HG03457 (cell line): ENCODE data around the gene LASP1.

Experiments used
- ATAC-seq: cut with Tn5 transposase; IDR thresholded peaks from one replicate; pipeline ENCODE4 v1.9.1; 2021; ENCODE audit warnings: moderate number of reproducible peaks; ENCODE audit not compliant: unreplicated experiment

Gene LASP1

GRCh38 chr17:38885728-38886642 lies 16.1 kb downstream of the LASP1 start:
- ATAC-seq = no peak

DNA sequence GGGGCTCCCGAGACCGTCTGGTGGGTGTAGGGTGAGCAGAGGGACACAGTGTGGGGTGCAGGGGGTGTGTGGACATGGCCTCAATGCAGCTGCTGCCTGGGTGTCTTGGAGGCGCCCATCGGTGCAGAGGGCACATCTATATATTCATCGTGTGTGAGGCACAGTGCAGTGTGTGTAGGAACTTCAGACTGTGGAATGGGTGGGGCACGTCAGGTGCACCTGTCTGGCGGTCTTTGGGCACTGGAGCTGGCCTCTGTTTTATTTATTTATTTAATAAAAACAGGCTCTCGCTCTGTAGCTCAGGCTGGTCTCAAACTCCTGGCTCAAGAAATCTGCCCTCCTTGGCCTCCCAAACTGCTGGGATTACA lies 16.8 kb downstream of the LASP1 start:
- no peak for ATAC-seq

DNA sequence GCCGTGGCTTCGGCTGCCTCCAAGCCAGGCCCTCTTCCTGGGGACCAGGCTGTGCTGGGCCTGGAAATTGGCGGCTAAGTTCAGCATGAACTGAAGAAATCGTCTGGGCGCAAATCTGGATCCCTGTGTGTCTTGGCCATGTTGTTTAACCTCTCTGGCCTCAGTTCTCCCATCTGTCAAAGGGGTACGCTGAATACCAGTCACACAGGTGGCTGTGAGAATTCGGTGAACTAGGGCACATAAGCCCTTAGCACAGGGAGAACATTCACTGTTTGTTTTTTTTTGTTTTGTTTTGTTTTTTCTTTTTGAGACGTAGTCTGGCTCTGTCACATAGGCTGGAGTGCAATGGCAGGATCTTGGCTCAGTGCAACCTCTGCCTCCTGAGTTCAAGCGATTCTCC lies 19.0 kb downstream of the LASP1 start:
- no peak for ATAC-seq

GRCh38 chr17:38889745-38890409 lies 20.0 kb downstream of the LASP1 start:
- ATAC-seq = no peak

GRCh38 chr17:38890410-38890746 lies 20.5 kb downstream of the LASP1 start:
- ATAC-seq = no peak

DNA sequence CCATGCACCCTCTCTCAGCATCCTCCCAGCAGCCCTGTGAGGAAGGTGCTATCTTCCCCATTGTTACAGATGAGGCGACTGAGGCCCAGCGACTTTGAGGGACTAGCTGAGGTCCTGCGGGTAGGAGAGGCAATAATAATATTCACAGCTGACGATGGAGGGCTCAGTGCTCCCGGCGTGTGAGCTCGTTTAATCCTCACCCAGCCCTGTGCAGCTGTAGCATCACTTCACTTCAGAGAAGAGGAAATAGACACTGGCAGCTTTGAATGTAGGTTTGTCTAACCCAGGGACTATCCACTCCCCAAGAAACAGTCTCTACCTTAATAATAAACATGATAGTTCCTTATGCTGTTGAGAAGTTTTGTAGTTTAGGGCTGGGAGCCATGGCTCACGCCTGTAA lies 21.6 kb downstream of the LASP1 start:
- ATAC-seq = no peak

- ATAC-seq = no peak
These were observed 22.2 kb downstream of the LASP1 start for GRCh38 chr17:38892083-38892482.

DNA sequence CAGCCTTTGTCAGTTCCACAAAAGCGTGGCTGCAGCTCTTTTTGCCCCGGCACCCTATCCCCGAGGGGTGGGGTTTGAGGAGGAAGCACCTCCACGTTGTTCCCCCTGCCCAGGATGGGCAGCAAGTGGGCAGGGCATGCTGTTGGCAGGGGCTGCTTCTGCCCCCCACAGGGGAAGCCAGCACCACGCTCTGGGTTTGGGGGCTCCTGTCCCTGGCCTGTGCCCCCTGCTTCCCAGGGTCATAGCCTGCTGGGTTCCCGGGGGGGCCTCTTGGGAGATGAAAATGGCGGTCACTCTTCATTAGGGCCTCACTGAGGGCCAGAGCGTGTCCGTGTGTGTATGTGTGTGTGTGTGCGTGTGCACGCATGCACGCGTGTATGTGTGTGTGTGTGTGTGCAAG lies 22.8 kb downstream of the LASP1 start:
- no peak for ATAC-seq

- no peak for ATAC-seq
These were observed 23.3 kb downstream of the LASP1 start for GRCh38 chr17:38893113-38893512.

GRCh38 chr17:38893607-38894006 lies 23.7 kb downstream of the LASP1 start:
- no peak for ATAC-seq

DNA sequence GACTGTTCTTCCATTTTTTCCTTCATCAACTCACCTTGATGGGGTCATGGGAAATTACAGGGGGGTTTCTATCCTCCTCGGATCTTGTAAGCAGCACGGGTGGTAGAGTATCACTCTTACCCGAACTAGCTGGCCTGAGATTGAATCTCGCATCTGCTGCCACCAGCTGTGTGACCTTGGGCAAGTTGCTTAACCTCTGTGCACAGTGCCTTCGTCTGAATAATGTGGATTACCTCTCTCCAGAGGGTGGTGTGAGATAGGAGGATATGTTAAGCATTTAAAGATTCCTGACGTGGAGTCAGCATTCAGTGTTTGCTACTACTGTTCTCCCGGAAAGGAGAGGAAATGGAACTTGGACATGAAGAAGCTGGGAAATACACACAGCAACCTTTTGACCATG lies 24.4 kb downstream of the LASP1 start:
- no peak for ATAC-seq

GRCh38 chr17:38896346-38896954 lies 26.6 kb downstream of the LASP1 start:
- ATAC-seq = no peak

DNA sequence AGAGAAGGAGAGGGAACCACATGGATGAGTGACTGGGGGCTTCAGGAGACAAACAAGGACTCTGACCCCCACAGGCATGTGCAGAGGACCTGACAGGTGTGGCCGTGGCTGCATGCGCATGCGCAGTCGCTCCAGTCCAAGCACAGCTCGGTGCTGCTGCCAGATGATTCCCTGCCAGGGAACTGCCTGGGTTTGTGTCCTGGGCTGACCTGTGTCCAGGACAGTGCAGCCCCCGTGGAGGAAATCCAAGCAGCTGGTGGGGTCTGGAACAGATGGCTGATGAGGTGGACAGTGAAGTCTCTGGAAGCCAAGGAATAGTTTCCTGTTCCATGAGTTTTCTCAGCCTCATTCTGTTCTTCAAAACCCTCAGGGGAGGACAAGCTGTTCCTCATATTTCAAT lies 27.3 kb downstream of the LASP1 start:
- ATAC-seq = no peak

- ATAC-seq = no peak
These were observed 27.9 kb downstream of the LASP1 start for GRCh38 chr17:38897671-38898290.

DNA sequence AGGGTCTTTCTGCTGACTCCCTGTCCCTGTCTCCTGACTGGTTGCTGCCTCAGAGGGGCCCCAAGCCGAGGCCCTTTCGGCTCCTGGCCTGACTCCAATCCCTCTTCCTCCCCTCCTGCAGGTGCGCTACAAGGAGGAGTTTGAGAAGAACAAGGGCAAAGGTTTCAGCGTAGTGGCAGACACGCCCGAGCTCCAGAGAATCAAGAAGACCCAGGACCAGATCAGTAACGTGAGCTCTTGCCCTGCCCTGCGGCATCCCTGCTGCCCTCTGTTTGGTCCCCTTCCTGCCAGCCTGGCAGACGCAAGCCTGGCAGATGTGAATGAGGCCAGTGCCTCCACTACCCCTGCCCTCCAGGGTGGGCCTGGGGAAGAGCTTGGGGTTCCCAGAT lies 28.4 kb downstream of the LASP1 start:
- ATAC-seq = peak; percentile 19

- peak; percentile 75 for ATAC-seq
These were observed 29.0 kb downstream of the LASP1 start for GRCh38 chr17:38898812-38899348.

DNA sequence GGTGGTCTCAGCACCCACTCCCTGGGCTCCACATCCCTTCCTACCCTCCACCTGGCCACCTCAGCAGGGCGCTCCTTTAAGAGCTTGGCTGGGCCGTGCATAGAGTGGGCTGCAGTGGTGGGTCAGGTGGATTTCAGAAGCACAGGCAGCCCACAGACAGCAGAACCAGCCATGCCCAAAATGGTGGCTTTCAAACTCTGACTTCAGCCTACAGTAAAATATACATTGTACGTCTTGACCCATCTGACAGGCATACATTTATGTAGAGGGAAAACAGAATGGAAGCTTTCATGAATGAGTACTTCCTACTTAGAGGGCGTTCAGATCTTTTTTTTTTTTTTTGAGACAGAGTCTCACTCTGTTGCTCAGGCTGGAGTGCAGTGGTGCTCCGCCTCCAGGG lies 29.6 kb downstream of the LASP1 start:
- no peak for ATAC-seq

- no peak for ATAC-seq
These were observed 31.3 kb downstream of the LASP1 start for GRCh38 chr17:38900978-38901656.

DNA sequence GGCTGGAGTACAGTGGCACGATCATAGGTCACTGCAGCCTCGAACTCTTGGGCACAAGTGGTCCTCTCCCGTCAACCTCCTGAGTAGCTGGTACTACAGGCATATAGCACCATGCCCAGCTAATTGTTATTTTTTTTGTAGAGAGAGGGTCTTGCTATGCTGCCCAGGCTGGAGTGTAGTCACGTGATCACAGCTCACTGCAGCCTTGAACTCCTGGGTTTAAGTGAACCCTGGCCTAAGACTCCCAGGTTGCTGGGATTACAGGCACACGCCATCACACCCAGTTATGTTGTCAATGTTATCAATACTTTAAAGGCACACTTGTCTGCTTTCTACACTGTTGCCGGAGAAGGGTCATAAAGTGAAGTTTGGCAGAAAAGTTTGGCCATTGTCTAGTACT lies 33.5 kb downstream of the LASP1 start:
- ATAC-seq = no peak

- ATAC-seq = no peak
These were observed 35.0 kb downstream of the LASP1 start for GRCh38 chr17:38904892-38905291.

- ATAC-seq = no peak
These were observed 35.5 kb downstream of the LASP1 start for GRCh38 chr17:38905375-38905774.
